HL-60/S4 (cell line): ENCODE measurements around the gene PFN3.

Experiments used
- in situ Hi-C: fragments of 300-500 bp; cut with MboI; formaldehyde crosslinking; loops from 2 replicates; pipeline ENCODE4 v1.14.3; 2022; ENCODE audit warnings: low sequenced_read_pairs

Gene PFN3

GRCh38 chr5:177376107-177376506, 24.4 kb downstream of the PFN3 start:
- in situ Hi-C loops = loop anchor here (25.0 kb wide), 1 partner anchor 686 kb away; no protein-coding TSS in a partner anchor

DNA sequence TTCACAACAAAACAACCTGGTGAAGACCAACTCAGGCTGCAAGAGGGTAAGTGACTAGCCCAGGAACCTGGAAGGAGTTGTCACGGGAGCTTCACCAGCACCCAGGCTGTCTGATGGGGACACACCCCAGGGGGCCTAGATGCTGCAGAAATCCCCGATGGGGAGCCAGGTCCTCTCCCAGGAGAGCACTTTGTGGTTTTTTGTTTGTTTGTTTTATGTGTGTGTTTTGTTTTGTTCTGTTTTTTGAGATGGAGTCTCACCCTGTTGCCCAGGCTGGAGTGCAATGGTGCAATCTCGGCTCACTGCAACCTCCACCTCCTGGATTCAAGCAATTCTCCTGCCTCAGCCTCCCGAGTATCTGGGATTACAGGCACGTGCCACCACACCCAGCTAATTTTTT, 24.9 kb downstream of the PFN3 start:
- in situ Hi-C loops = loop anchor here (25.0 kb wide), 1 partner anchor 687 kb away; no protein-coding TSS in a partner anchor

- in situ Hi-C loops = no loop called here
These were observed 26.2 kb downstream of the PFN3 start for GRCh38 chr5:177374211-177374610.

- in situ Hi-C loops = no loop called here
These were observed 26.7 kb downstream of the PFN3 start for GRCh38 chr5:177373806-177374205.

DNA sequence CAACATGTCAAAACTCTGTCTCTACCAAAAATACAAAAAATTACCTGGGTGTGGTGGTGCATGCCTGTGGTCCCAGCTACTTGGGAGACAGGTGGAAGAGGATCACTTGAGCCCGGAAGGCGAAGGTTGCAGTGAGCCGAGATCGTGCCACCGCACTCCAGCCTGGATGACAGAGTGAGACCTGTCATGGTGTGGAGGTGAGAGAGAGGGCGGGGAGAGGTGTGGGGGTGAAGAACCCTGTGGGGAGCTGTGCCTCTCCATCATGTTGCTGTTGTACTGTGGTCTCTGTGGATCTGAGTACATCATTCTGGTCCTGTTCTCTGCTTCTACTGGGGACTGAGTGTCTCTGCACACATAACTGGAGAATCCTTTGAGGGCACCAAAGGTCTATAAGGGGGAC, 27.6 kb downstream of the PFN3 start:
- in situ Hi-C loops = no loop called here

GRCh38 chr5:177372034-177372896, 28.2 kb downstream of the PFN3 start:
- in situ Hi-C loops = no loop called here

- in situ Hi-C loops = no loop called here
These were observed 29.1 kb downstream of the PFN3 start for GRCh38 chr5:177371120-177372033.

GRCh38 chr5:177370488-177371119, 29.9 kb downstream of the PFN3 start:
- in situ Hi-C loops = no loop called here

- in situ Hi-C loops = no loop called here
These were observed 30.6 kb downstream of the PFN3 start for GRCh38 chr5:177369645-177370440.

DNA sequence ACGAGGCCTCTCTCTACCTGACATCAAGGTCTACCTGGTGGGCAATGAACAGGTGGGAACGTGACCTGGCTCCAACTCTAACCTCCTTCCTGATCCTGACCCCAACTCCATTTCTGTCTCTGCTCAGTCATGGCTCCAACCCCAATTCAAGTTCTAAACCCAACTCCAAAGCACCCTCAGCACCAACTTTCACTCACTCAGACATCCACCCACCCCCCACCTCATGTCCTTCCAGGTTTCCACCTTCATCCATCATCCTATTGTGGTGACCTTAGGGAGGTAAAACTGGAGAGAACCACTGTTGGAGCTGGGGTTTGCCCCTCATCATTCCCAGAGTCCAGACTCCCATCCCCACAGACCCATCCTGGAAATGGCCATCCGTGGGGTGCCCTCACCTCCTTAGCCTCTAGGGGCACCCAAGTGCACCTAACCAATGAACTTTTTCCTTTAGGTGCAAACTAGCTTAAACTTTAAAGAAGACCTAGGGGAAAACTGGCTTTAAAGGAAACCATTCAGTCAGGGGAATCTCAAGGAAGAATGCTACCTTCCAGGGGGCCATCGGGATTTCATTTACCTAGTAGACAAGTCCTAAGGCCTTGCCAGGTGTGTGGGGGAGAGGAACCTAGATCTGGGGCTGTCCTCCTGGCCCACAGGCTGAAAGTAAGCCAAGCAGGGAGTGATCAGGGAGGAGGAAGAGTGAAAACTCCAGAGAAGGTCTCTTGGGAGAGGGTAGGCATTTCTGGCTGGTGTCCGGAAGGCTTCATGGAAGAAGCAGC, 31.4 kb downstream of the PFN3 start:
- in situ Hi-C loops = no loop called here

GRCh38 chr5:177367981-177368868, 32.2 kb downstream of the PFN3 start:
- in situ Hi-C loops = no loop called here

GRCh38 chr5:177367323-177367848, 33.1 kb downstream of the PFN3 start:
- in situ Hi-C loops = no loop called here

- in situ Hi-C loops = no loop called here
These were observed 33.7 kb downstream of the PFN3 start for GRCh38 chr5:177366528-177367322.

DNA sequence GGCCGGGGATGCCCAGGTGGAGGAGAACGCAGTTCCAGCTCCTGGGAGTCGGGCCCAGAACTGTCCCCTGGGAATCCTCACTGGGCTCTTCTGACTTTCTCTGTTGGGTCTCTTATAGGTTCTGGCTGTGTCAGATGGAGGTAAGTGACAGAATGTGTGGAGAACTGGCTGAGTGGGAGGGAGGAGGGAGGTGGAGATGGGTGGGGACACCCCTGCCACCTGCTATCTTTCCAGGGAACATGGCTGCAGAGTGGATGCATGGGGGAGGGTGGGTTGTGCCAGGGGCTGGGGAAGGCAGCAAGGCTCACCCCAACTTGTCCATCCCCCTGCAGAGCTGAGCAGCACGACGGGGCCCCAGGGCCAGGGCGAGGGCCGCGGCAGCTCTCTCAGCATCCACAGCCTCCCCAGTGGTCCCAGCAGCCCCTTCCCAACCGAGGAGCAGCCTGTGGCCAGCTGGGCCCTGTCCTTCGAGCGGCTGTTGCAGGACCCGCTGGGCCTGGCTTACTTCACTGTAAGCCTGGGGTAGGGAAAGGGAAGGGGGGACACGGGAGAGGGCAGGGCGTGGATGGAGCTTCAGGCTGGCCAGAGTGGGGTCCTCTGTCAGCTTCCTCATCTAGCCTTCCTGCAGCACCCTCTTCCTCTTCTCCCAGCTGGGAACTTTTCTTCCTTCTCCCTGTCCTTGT, 34.5 kb downstream of the PFN3 start:
- in situ Hi-C loops = no loop called here

DNA sequence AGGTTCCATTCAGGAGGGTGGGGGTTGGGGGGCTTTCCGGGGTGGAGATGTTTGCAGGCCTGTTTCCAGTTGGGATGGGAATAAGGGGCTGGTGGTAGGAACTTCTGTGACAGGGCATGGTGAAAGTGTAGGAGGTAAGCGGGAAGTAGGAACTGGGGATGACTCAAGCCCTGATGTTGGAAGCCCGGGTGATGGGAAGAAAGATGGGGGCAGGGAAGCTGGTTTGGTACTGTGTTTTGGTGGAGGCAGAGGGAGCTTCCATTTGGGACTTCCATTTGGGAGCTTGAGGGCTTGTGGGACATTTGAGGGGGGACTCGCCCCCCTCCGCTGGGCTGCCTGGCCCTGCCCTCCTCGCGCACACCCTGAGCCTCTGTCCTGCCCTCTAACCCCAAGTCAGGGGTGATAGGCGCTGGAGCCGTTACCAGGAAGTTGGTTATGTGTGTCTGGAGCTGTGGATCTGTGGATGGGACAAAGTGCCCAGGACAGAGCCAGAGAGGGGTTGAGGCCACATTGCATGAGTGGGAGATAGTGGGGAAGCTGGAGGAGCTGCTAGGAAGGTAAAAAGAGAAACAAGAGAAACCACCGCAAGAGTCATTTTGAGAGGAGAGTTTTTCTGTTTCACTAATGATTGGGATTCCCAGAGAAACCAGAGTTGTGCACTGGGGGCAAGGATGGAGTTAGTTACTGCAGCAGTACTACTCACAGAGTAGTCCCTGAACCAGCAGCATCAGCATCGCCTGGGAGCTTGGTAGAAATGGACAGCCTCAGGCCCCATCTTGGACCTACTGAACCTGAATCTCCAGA, 36.1 kb downstream of the PFN3 start:
- in situ Hi-C loops = no loop called here

GRCh38 chr5:177363565-177363964, 36.9 kb downstream of the PFN3 start:
- in situ Hi-C loops = no loop called here
